ENCODE measurements around the gene ZSWIM4.

Gene ZSWIM4

GRCh38 chr19:13827656-13828055 lies 32.4 kb downstream of the ZSWIM4 start:
- DNase-seq (ENCODE audit: low read depth) = no peak
- H3K4me3 ChIP-seq (ENCODE audit: low read depth, low read length) = no peak overlapping the region
- TF ChIP-seq MYC (IDR thresholded peaks at IDR 0.05; ENCODE audit: low read depth, low read length) (no peak), POLR2A (IDR thresholded peaks at IDR 0.05; ENCODE audit: extremely low read depth, insufficient read length) (no peak)
- TF ChIP-seq, protein P1, sequence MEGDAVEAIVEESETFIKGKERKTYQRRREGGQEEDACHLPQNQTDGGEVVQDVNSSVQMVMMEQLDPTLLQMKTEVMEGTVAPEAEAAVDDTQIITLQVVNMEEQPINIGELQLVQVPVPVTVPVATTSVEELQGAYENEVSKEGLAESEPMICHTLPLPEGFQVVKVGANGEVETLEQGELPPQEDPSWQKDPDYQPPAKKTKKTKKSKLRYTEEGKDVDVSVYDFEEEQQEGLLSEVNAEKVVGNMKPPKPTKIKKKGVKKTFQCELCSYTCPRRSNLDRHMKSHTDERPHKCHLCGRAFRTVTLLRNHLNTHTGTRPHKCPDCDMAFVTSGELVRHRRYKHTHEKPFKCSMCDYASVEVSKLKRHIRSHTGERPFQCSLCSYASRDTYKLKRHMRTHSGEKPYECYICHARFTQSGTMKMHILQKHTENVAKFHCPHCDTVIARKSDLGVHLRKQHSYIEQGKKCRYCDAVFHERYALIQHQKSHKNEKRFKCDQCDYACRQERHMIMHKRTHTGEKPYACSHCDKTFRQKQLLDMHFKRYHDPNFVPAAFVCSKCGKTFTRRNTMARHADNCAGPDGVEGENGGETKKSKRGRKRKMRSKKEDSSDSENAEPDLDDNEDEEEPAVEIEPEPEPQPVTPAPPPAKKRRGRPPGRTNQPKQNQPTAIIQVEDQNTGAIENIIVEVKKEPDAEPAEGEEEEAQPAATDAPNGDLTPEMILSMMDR (IDR thresholded peaks at IDR 0.05; ENCODE audit: low read depth, low read length) = no peak
- TF ChIP-seq, protein P2, sequence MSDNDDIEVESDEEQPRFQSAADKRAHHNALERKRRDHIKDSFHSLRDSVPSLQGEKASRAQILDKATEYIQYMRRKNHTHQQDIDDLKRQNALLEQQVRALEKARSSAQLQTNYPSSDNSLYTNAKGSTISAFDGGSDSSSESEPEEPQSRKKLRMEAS (IDR thresholded peaks at IDR 0.05; ENCODE audit: low read depth, low read length) = no peak

- TF ChIP-seq, protein P2 (IDR thresholded peaks at IDR 0.05; ENCODE audit: low read depth, low read length) = no peak
- TF ChIP-seq, protein P1 (IDR thresholded peaks at IDR 0.05; ENCODE audit: low read depth, low read length) = no peak
- no peak for TF ChIP-seq MYC (IDR thresholded peaks at IDR 0.05; ENCODE audit: low read depth, low read length)
- TF ChIP-seq POLR2A (IDR thresholded peaks at IDR 0.05; ENCODE audit: extremely low read depth, insufficient read length) = no peak
- no peak for DNase-seq (ENCODE audit: low read depth)
- H3K4me3 ChIP-seq (ENCODE audit: low read depth, low read length) = no peak overlapping the region
These were observed 35.0 kb downstream of the ZSWIM4 start for GRCh38 chr19:13830114-13830740.

DNA sequence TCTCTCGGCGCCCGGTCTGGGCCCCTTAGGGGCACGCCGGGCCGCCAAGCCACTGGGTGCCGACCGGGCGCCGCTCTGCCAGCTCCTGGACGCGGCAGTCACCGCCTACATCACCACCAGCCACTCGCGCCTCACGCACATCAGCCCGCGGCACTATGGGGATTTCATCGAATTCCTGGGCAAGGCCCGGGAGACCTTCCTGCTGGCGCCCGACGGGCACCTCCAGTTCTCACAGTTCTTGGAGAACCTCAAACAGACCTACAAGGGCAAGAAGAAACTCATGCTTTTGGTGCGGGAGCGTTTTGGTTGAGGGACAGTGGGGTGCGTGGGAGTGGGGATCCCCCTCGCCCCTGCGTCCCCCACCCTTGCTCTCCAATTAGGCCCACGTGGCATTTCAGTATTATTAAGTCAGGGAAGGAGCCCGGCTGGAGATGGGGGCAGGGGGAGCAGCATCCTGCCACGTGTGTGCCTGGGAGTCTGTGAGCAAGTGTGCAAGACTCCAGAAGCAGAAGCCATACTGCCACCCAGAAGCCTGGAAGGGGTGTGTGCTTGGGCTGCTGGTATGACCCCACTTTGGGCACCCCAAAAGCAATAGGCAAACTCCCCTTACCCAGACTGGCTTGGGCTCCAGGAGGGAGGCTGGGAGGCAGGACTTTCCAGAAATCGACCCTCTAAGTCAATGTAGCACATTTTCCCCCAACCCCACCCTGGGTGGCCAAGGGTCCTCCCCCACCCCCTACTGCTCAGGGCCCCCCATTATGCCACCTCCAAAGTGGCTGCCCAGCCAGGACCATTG lies 35.7 kb downstream of the ZSWIM4 start:
- TF ChIP-seq, protein P1 (IDR thresholded peaks at IDR 0.05; ENCODE audit: low read depth, low read length) = no peak
- TF ChIP-seq MYC (IDR thresholded peaks at IDR 0.05; ENCODE audit: low read depth, low read length) (no peak), POLR2A (IDR thresholded peaks at IDR 0.05; ENCODE audit: extremely low read depth, insufficient read length) (no peak)
- TF ChIP-seq, protein P2 (IDR thresholded peaks at IDR 0.05; ENCODE audit: low read depth, low read length) = no peak
- DNase-seq (ENCODE audit: low read depth) = peak; percentile 18
- H3K4me3 ChIP-seq (ENCODE audit: low read depth, low read length) = no peak overlapping the region

DNA sequence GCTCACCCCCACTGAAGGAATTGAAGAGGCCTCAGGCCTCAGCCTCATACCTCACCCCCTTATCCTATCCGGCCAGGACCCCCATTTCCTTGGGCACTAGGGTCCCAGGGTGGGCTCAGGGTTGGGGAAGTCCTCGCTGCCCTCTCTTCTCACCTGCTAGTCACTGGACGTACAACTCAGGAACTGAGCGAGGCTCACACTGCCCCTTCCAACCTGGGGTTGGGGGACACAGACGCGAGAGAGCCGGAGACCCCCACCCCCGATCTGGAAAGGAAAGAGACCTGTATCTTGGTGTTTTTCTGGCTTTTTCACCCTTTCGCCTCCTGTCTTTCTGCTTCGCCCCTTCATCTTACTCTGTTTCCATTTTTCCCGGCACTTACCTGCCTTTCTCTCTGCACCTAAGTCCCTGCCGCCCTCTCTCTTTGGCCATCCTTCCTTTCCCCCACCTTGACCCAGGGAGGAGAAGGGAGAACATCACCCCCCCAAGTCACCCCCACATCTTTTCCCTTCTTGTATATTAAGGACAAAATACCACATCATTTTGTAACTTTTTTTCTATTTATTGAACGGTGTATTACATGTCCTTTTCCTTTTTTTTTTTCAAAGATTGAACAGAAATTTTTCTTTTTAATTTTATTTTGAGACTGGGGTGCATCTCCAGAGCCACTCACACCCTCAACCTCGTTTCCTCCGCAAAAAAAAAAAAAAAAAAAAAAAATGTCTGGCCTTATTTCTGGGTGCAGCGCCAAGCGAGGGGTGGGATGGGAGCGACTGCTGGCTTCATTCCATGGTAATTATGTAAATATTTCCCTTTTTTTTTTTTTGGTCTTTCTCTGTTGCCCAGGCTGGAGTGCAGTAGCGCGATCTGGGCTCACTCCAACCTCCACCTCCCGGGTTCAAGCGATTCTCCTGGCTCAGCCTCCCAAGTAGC lies 36.6 kb downstream of the ZSWIM4 start:
- no peak for DNase-seq (ENCODE audit: low read depth)
- H3K4me3 ChIP-seq (ENCODE audit: low read depth, low read length) = no peak overlapping the region
- TF ChIP-seq MYC (IDR thresholded peaks at IDR 0.05; ENCODE audit: low read depth, low read length) = no peak
- no peak for TF ChIP-seq POLR2A (IDR thresholded peaks at IDR 0.05; ENCODE audit: extremely low read depth, insufficient read length)
- TF ChIP-seq, protein P1 (IDR thresholded peaks at IDR 0.05; ENCODE audit: low read depth, low read length) = no peak
- TF ChIP-seq, protein P2 (IDR thresholded peaks at IDR 0.05; ENCODE audit: low read depth, low read length) = no peak
